CD4-positive, alpha-beta T cell treated with Interferon gamma for 1 hour (primary cell): ENCODE data around the gene COL5A1.

Experiments
- DNase-seq: peaks from one replicate; pipeline ENCODE4 v3.0.0-alpha.2; 2020

Gene COL5A1

GRCh38 chr9:134731497-134732391 lies 90.1 kb downstream of the COL5A1 start:
- no peak for DNase-seq

GRCh38 chr9:134732392-134733110 lies 90.9 kb downstream of the COL5A1 start:
- DNase-seq: no peak

- no peak for DNase-seq
Observed at GRCh38 chr9:134733480-134734232, 92.1 kb downstream of the COL5A1 start.

GRCh38 chr9:134734270-134734669 lies 92.7 kb downstream of the COL5A1 start:
- DNase-seq: no peak

GRCh38 chr9:134735441-134736175 lies 94.0 kb downstream of the COL5A1 start:
- DNase-seq: no peak

- no peak for DNase-seq
Observed at GRCh38 chr9:134736791-134737497, 95.3 kb downstream of the COL5A1 start.

- no peak for DNase-seq
Observed at GRCh38 chr9:134737842-134738580, 96.4 kb downstream of the COL5A1 start.

GRCh38 chr9:134738869-134739659 lies 97.5 kb downstream of the COL5A1 start:
- DNase-seq: no peak

- DNase-seq: no peak
Observed at GRCh38 chr9:134739660-134739968, 98.0 kb downstream of the COL5A1 start.

GRCh38 chr9:134740071-134740470 lies 98.5 kb downstream of the COL5A1 start:
- no peak for DNase-seq

GRCh38 chr9:134741846-134742245 lies 100.2 kb downstream of the COL5A1 start:
- no peak for DNase-seq

GRCh38 chr9:134742822-134743535 lies 101.4 kb downstream of the COL5A1 start:
- DNase-seq: no peak

- DNase-seq: no peak
Observed at GRCh38 chr9:134743853-134744252, 102.2 kb downstream of the COL5A1 start.

GRCh38 chr9:134744385-134745295 lies 103.0 kb downstream of the COL5A1 start:
- DNase-seq: no peak

GRCh38 chr9:134747951-134748489 lies 106.4 kb downstream of the COL5A1 start:
- no peak for DNase-seq

GRCh38 chr9:134748591-134748990 lies 107.0 kb downstream of the COL5A1 start:
- no peak for DNase-seq

- no peak for DNase-seq
Observed at GRCh38 chr9:134750450-134751155, 109.0 kb downstream of the COL5A1 start.

GRCh38 chr9:134751622-134752021 lies 110.0 kb downstream of the COL5A1 start:
- no peak for DNase-seq
